ENCODE data around the gene ABCD3. TPM values are rescaled to one million over a fixed set of nuclear protein-coding genes. Genes with fewer than 3 reads are reported as not detected.
A peak's percentile ranks its signal among the peaks of the same experiment; 100 is the strongest.

ABCD3 gene
- total RNA-seq, 6 experiments from 2014 or later: 54.9 to 94.0 (median 65.6) TPM

DNA sequence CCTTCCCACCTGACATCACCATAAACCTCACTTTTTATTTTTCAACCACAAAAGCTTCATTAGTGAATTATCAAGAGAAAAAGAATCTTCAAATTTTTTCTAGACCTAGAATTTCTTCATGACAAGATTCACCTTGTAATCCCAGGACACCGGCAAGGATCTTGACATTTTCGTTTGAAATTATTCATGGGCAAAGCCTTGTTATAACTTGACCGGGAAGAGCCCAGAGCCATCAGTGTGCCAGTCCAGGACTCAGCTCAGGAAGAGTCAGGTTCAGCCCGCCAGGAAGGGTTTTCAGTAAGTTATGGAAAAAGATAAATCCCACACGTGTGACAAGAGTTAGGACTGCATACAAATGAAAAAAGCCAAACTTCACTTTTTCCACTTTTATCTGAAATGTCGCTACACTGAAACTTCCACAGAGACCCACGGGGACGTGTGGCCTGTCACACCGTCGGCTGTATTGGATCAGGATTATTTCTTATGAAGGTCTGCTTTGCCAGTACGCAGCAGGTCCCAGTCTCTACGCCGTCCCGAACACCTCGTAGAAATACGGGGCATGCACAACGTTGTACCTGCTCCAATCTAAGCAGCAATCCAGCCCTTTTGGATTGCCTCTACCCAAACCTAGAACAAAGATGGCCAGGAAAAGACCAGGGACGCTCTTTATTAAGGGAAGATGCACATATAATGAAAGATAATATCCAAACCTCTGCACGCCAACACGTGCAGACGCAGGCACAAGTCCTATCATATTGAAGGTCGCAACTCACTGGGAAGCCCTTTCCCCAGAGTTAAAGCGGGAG lies 122.5 kb downstream of the ABCD3 start:
- WGBS (ENCODE audit: insufficient coverage, low coverage, low lambda C conversion rate, missing lambda C conversion rate): 55% methylated on average over 20 of the region's 23 CpGs
- Histone ChIP-seq H3K4me3 (peak overlapping the region; percentile 65 to 81 (median 71)), H3K36me3 (no peaks in the 10 kb centered on the region), H3K27ac (peak overlapping the region in 1 of 3 donors; percentile 33), H3K9me3 (no peaks in the 10 kb centered on the region), H3K4me1 (peaks cover 0 to 13% (median 4%) of the 10 kb centered on the region in 4 donors), H3K27me3 (no peaks in the 10 kb centered on the region)
- intact Hi-C loops (cut with DNase I): no loop called here
- ATAC-seq (no peak), DNase-seq (no peak)
- TF ChIP-seq POLR2A (IDR thresholded peaks at IDR 0.05): no peak
- TF ChIP-seq, protein P1, sequence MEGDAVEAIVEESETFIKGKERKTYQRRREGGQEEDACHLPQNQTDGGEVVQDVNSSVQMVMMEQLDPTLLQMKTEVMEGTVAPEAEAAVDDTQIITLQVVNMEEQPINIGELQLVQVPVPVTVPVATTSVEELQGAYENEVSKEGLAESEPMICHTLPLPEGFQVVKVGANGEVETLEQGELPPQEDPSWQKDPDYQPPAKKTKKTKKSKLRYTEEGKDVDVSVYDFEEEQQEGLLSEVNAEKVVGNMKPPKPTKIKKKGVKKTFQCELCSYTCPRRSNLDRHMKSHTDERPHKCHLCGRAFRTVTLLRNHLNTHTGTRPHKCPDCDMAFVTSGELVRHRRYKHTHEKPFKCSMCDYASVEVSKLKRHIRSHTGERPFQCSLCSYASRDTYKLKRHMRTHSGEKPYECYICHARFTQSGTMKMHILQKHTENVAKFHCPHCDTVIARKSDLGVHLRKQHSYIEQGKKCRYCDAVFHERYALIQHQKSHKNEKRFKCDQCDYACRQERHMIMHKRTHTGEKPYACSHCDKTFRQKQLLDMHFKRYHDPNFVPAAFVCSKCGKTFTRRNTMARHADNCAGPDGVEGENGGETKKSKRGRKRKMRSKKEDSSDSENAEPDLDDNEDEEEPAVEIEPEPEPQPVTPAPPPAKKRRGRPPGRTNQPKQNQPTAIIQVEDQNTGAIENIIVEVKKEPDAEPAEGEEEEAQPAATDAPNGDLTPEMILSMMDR (IDR thresholded peaks at IDR 0.05): no peak

DNA sequence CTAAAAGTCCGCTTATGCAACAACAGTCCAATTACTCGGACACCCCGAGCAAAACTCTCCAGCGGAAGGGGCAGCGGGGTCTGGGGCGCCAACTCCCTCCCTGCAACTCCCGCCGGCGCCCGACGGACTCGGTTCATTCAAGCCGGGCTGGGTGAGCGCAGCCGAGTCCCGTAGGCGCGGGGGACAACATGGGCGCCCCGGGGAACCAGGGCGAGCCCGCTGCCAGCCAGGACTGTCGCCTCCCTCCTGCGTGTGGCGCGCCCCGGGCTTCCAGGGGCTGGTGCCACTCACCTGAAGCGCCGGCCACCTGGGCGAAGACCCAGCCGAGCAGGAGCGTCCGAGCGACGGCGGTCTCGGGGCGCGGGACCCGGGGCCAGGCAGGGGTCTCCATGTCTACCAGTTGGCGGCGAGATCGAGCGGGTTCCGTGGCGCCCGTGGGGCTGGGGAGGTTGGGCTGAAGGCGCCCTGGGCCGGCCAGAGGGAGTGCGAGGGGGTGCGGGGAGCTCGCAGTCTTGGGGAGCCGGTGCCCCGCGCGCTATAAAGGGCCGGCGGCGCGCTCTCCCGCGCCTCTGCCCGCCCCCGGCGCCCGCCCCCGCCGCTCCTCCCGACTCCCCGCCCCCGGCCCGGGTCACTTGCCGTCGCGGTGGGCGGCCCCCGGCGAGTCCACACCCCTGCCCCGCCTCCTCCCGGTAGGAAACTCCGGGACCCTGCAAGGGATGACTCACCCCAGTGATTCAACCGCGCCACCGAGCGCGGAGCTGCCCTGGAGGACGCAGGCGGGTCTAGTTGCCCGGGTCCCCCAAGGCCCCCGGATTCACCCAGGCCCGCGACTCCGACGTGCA lies 123.3 kb downstream of the ABCD3 start, which contains the start of gene F3:
Gene F3, minus strand, starts transcription at position 514 of the 842 bp plus-strand sequence. Its CDS starts 123 bp downstream, at position 391.
- peak; percentile 85 to 95 (median 88) for DNase-seq
- Histone ChIP-seq H3K4me3 (peak within 1 kb of the TSS; percentile 65 to 81 (median 71)), H3K4me1 (peaks cover 0 to 13% (median 4%) of the 10 kb centered on the region in 4 donors), H3K9me3 (no peaks in the 10 kb centered on the region), H3K36me3 (no peaks in the 10 kb centered on the region), H3K27me3 (no peaks in the 10 kb centered on the region), H3K27ac (peak within 1 kb of the TSS; percentile 60 to 87 (median 68))
- peak; percentile 93 to 97 (median 96) for ATAC-seq
- TF ChIP-seq, protein P1 (IDR thresholded peaks at IDR 0.05): peak in 1 of 4 donors; percentile 11
- peak; percentile 88 for TF ChIP-seq POLR2A (IDR thresholded peaks at IDR 0.05)
- intact Hi-C loops (cut with DNase I): no loop called here
- WGBS (ENCODE audit: insufficient coverage, low coverage, low lambda C conversion rate, missing lambda C conversion rate): 0% methylated on average over 4 of the region's 94 CpGs

GRCh38 chr1:94542088-94542870 lies 124.1 kb downstream of the ABCD3 start:
- Histone ChIP-seq H3K36me3 (no peaks in the 10 kb centered on the region), H3K27me3 (no peaks in the 10 kb centered on the region), H3K4me3 (peak overlapping the region; percentile 65 to 81 (median 71)), H3K27ac (peak overlapping the region; percentile 60 to 87 (median 68)), H3K4me1 (peaks cover 0 to 13% (median 4%) of the 10 kb centered on the region in 4 donors), H3K9me3 (no peaks in the 10 kb centered on the region)
- peak; percentile 63 to 78 (median 74) for DNase-seq
- intact Hi-C loops (cut with DNase I): no loop called here
- no peak for TF ChIP-seq POLR2A (IDR thresholded peaks at IDR 0.05)
- TF ChIP-seq, protein P1 (IDR thresholded peaks at IDR 0.05): no peak
- 7% methylated on average over 3 of the region's 26 CpGs for WGBS (ENCODE audit: insufficient coverage, low coverage, low lambda C conversion rate, missing lambda C conversion rate)
- ATAC-seq: peak; percentile 59 to 66 (median 63)

GRCh38 chr1:94543001-94543400 lies 124.8 kb downstream of the ABCD3 start:
- intact Hi-C loops (cut with DNase I): no loop called here
- 50% methylated on average over 1 of the region's 1 CpG for WGBS (ENCODE audit: insufficient coverage, low coverage, low lambda C conversion rate, missing lambda C conversion rate)
- Histone ChIP-seq H3K36me3 (no peaks in the 10 kb centered on the region), H3K4me3 (peak overlapping the region in 1 of 3 donors; percentile 71), H3K27me3 (no peaks in the 10 kb centered on the region), H3K27ac (no peak overlapping the region), H3K4me1 (peaks cover 0 to 13% (median 4%) of the 10 kb centered on the region in 4 donors), H3K9me3 (no peaks in the 10 kb centered on the region)
- DNase-seq (no peak), ATAC-seq (no peak)
- no peak for TF ChIP-seq POLR2A (IDR thresholded peaks at IDR 0.05)
- TF ChIP-seq, protein P1 (IDR thresholded peaks at IDR 0.05): no peak

All from right lobe of liver (tissue), 6 donors.